Measurements from ENCODE around the gene SLC25A4. TPM values are rescaled to one million over a fixed set of nuclear protein-coding genes. Genes with fewer than 3 reads are reported as not detected.

The SLC25A4 gene
- total and polyA plus RNA-seq, 2 of the 13 experiments (the other 11 are each of a cell fraction or from before 2014, with no cell fraction given) = 30.3 to 42.1 TPM

DNA sequence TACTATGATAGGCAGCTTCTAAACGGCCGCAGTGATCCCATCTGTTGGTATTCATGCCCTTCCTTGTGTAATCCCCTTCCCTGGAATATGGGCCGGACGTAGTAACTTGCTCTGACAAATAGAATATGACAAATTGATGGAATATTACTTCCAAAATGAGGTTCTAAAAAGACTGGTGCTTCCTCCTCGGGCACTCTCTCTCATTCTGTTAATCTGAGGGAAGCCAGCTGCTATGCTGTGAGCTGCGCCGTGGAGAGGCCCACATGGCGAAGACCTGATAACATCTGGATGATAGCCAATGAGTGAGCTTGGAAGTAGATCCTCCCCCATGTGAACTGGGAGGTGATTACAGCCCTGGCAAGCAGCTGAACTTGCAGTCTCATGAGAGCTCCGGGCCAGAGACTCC, 27.2 kb upstream of the SLC25A4 start (continued):
- TF ChIP-seq, protein P1, sequence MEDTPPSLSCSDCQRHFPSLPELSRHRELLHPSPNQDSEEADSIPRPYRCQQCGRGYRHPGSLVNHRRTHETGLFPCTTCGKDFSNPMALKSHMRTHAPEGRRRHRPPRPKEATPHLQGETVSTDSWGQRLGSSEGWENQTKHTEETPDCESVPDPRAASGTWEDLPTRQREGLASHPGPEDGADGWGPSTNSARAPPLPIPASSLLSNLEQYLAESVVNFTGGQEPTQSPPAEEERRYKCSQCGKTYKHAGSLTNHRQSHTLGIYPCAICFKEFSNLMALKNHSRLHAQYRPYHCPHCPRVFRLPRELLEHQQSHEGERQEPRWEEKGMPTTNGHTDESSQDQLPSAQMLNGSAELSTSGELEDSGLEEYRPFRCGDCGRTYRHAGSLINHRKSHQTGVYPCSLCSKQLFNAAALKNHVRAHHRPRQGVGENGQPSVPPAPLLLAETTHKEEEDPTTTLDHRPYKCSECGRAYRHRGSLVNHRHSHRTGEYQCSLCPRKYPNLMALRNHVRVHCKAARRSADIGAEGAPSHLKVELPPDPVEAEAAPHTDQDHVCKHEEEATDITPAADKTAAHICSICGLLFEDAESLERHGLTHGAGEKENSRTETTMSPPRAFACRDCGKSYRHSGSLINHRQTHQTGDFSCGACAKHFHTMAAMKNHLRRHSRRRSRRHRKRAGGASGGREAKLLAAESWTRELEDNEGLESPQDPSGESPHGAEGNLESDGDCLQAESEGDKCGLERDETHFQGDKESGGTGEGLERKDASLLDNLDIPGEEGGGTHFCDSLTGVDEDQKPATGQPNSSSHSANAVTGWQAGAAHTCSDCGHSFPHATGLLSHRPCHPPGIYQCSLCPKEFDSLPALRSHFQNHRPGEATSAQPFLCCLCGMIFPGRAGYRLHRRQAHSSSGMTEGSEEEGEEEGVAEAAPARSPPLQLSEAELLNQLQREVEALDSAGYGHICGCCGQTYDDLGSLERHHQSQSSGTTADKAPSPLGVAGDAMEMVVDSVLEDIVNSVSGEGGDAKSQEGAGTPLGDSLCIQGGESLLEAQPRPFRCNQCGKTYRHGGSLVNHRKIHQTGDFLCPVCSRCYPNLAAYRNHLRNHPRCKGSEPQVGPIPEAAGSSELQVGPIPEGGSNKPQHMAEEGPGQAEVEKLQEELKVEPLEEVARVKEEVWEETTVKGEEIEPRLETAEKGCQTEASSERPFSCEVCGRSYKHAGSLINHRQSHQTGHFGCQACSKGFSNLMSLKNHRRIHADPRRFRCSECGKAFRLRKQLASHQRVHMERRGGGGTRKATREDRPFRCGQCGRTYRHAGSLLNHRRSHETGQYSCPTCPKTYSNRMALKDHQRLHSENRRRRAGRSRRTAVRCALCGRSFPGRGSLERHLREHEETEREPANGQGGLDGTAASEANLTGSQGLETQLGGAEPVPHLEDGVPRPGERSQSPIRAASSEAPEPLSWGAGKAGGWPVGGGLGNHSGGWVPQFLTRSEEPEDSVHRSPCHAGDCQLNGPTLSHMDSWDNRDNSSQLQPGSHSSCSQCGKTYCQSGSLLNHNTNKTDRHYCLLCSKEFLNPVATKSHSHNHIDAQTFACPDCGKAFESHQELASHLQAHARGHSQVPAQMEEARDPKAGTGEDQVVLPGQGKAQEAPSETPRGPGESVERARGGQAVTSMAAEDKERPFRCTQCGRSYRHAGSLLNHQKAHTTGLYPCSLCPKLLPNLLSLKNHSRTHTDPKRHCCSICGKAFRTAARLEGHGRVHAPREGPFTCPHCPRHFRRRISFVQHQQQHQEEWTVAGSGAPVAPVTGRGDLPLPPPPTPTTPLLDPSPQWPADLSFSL (CRISPR knock-in tag; IDR thresholded peaks at IDR 0.05) = no peak
- TF ChIP-seq BCL6 (CRISPR knock-in tag; IDR thresholded peaks at IDR 0.05) = 0 out of 2 replicates have a peak, but pooled peaks have one; percentile 11
- TF ChIP-seq SMYD3 (CRISPR knock-in tag; IDR thresholded peaks at IDR 0.05) = no peak
- TF ChIP-seq SALL1 (CRISPR knock-in tag; IDR thresholded peaks at IDR 0.05) = peak; percentile 30; the same call in 1 of the 2 replicates
- TF ChIP-seq ELF1 (CRISPR knock-in tag; IDR thresholded peaks at IDR 0.05) = no peak
- TF ChIP-seq NFE2L1 (CRISPR knock-in tag; IDR thresholded peaks at IDR 0.05; ENCODE audit: borderline replicate concordance) = no peak
- TF ChIP-seq CBFB (CRISPR knock-in tag; IDR thresholded peaks at IDR 0.05) = no peak
- TF ChIP-seq RELA (CRISPR knock-in tag; IDR thresholded peaks at IDR 0.05) = no peak
- no peak for TF ChIP-seq SYNCRIP (IDR thresholded peaks at IDR 0.05; ENCODE audit: insufficient read depth, low read depth, low read length)
- TF ChIP-seq RFX1 (IDR thresholded peaks at IDR 0.05) = no peak
- TF ChIP-seq NKX3-1 (CRISPR knock-in tag; IDR thresholded peaks at IDR 0.05) = no peak
- no peak for TF ChIP-seq ZNF570 (CRISPR knock-in tag; IDR thresholded peaks at IDR 0.05; ENCODE audit: borderline replicate concordance)
- no peak for TF ChIP-seq POLR2A (IDR thresholded peaks at IDR 0.05; ENCODE audit: insufficient read depth in 1 of 2, low read depth in 2 of 2, low read length in 2 of 2)
- no peak for TF ChIP-seq LBX2 (CRISPR knock-in tag; IDR thresholded peaks at IDR 0.05; ENCODE audit: borderline replicate concordance)
- no peak for TF ChIP-seq HNF4G (IDR thresholded peaks at IDR 0.05; ENCODE audit: borderline replicate concordance, low read depth, low read length)
- TF ChIP-seq HNF4G (CRISPR knock-in tag; IDR thresholded peaks at IDR 0.05; ENCODE audit: borderline replicate concordance, low read depth) = no peak
- TF ChIP-seq, protein P2, sequence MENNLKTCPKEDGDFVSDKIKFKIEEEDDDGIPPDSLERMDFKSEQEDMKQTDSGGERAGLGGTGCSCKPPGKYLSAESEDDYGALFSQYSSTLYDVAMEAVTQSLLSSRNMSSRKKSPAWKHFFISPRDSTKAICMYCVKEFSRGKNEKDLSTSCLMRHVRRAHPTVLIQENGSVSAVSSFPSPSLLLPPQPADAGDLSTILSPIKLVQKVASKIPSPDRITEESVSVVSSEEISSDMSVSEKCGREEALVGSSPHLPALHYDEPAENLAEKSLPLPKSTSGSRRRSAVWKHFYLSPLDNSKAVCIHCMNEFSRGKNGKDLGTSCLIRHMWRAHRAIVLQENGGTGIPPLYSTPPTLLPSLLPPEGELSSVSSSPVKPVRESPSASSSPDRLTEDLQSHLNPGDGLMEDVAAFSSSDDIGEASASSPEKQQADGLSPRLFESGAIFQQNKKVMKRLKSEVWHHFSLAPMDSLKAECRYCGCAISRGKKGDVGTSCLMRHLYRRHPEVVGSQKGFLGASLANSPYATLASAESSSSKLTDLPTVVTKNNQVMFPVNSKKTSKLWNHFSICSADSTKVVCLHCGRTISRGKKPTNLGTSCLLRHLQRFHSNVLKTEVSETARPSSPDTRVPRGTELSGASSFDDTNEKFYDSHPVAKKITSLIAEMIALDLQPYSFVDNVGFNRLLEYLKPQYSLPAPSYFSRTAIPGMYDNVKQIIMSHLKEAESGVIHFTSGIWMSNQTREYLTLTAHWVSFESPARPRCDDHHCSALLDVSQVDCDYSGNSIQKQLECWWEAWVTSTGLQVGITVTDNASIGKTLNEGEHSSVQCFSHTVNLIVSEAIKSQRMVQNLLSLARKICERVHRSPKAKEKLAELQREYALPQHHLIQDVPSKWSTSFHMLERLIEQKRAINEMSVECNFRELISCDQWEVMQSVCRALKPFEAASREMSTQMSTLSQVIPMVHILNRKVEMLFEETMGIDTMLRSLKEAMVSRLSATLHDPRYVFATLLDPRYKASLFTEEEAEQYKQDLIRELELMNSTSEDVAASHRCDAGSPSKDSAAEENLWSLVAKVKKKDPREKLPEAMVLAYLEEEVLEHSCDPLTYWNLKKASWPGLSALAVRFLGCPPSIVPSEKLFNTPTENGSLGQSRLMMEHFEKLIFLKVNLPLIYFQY (CRISPR knock-in tag; IDR thresholded peaks at IDR 0.05; ENCODE audit: borderline replicate concordance) = peak; percentile 27; the same call in 1 of the 2 replicates
- no peak for TF ChIP-seq ZKSCAN1 (IDR thresholded peaks at IDR 0.05; ENCODE audit: low read length)
- TF ChIP-seq TCF7L2 (IDR thresholded peaks at IDR 0.05; ENCODE audit: low read depth, low read length) = no peak
- TF ChIP-seq ZNF24 (IDR thresholded peaks at IDR 0.05) = no peak
- peak; percentile 46; the same call in 1 of the 2 replicates for TF ChIP-seq SAP130 (CRISPR knock-in tag; IDR thresholded peaks at IDR 0.05; ENCODE audit: low read depth)
- TF ChIP-seq ZC3H13 (CRISPR knock-in tag; IDR thresholded peaks at IDR 0.05) = no peak
